Bronchial epithelial cell (primary cell): ENCODE data around the gene ZDHHC19. TPM values are rescaled to one million over a fixed set of nuclear protein-coding genes. Genes with fewer than 3 reads are reported as not detected.
"Not testable (repeated sequence)": the region's sequence is repeated elsewhere in the genome, so short reads cannot be mapped to it uniquely, and the experiment has no call there.

Experiments
- DNase-seq: peaks from one replicate; pipeline ENCODE4 v3.0.0-alpha.2; 2010; ENCODE audit warnings: low read depth
- FAIRE-seq: peaks from 2 replicates; lab custom pipeline; 2011; peaks lifted over from hg19 to GRCh38; lab: Jason Lieb, UNC
- H3K27me3 ChIP-seq: 2 replicates; pipeline ENCODE4 v1.5.1; 2011; ENCODE audit warnings: low read length; ENCODE audit not compliant: control insufficient read depth, insufficient read depth
- H3K36me3 ChIP-seq: 2 replicates; pipeline ENCODE4 v1.5.1; 2011; ENCODE audit warnings: low read length; ENCODE audit not compliant: control insufficient read depth, insufficient read depth
- H3K4me3 ChIP-seq: 2 replicates; pipeline ENCODE4 v1.5.1; 2011; ENCODE audit warnings: mild to moderate bottlenecking, low read depth, low read length, control low read depth
- CTCF ChIP-seq: IDR thresholded peaks from 2 replicates; pipeline ENCODE4 v1.5.1; 2011; ENCODE audit warnings: mild to moderate bottlenecking, moderate library complexity, low read length, control low read depth, inconsistent platforms; ENCODE audit not compliant: insufficient read depth, severe bottlenecking
- total RNA-seq: library from RNA; depleted of rRNA; stranded (reverse); fragments of >200 nt; gene quantifications from 2 replicates; pipeline ENCODE4 v1.2.1, GENCODE V29; 2014

Gene ZDHHC19
- total RNA-seq, 1 donor from 2014 or later, result not detected

DNA sequence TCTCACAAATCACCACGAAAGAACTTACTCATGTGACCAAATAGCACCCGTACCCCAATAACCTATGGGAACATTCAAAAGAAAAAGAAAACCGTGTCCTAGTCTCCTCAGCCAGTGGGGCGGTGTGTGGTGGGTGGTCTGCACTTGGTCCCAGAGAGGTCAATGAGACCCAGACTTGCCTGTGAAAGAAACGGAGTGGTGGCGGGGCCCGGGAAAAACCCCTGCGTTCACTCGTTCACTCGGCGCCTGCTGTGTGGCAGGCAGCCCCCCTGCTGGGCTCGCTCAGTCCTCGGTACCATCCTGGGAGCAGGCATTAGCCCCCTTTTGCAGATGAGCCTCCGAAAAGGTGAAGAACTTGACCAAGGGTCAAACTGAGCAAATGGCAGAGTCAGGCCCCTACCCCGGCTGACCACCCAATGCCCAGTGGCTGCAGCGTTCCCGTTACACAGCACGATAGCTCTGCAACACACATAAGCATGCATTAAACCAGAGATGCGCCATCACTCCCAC is 36.0 kb downstream of the ZDHHC19 start:
- Histone ChIP-seq H3K36me3 (no peaks in the 10 kb centered on the region), H3K27me3 (no peaks in the 10 kb centered on the region), H3K4me3 (no peak overlapping the region)
- FAIRE-seq (no peak), DNase-seq (no peak)
- no peak for TF ChIP-seq CTCF

GRCh38 chr3:196174652-196175051 is 36.5 kb downstream of the ZDHHC19 start:
- FAIRE-seq (no peak), DNase-seq (no peak)
- TF ChIP-seq CTCF, result no peak
- Histone ChIP-seq H3K27me3 (no peaks in the 10 kb centered on the region), H3K36me3 (no peaks in the 10 kb centered on the region), H3K4me3 (no peak overlapping the region)

DNA sequence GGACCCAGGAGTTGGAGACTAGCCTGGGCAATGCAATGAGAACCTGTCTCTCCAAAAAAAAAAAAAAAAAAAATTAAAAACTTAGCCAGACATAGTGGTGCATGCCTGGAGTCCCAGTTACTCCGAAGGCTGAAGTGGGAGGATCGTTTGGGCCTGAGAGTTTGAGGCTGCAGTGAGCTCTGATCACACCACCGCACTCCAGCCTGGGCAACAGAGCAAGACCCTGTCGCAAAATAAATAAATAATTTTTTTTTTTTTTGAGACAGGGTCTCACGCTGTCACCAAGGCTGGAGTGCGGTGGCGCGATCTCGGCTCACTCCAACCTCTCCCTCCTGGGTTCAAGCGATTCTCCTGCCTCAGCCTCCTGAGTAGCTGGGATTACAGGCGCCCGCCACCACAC is 40.9 kb downstream of the ZDHHC19 start:
- H3K36me3 ChIP-seq, FAIRE-seq, DNase-seq, H3K27me3 ChIP-seq, H3K4me3 ChIP-seq: not testable (repeated sequence)

DNA sequence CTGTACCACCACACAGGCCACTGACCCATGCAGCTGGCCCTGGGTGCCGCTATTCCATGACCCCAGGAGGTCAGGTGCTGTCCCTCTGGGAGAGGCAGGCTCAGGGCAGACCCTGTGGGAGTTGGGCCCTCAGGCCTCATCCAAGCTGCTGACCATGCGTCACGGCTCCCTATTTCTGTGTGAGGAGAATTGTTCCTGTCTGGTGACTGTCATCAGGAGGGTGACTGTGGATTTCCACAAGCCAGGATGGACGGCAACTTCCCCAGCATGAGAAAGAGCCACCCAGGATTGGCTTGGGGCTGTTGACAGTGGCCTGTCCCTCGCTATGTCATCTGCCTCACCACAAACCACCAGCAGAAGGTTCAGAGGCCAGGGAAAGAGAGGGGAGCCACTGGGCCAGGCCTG is 41.4 kb downstream of the ZDHHC19 start:
- Histone ChIP-seq H3K27me3 (no peaks in the 10 kb centered on the region), H3K36me3 (no peaks in the 10 kb centered on the region), H3K4me3 (no peak overlapping the region)
- FAIRE-seq (no peak), DNase-seq (no peak)
- no peak for TF ChIP-seq CTCF

- no peaks in the 10 kb centered on the region for H3K27me3 ChIP-seq
- FAIRE-seq, result no peak
- H3K4me3 ChIP-seq, result no peak overlapping the region
- TF ChIP-seq CTCF, result no peak
- no peak for DNase-seq
- no peaks in the 10 kb centered on the region for H3K36me3 ChIP-seq
These were observed 42.3 kb downstream of the ZDHHC19 start for GRCh38 chr3:196168808-196169391.

DNA sequence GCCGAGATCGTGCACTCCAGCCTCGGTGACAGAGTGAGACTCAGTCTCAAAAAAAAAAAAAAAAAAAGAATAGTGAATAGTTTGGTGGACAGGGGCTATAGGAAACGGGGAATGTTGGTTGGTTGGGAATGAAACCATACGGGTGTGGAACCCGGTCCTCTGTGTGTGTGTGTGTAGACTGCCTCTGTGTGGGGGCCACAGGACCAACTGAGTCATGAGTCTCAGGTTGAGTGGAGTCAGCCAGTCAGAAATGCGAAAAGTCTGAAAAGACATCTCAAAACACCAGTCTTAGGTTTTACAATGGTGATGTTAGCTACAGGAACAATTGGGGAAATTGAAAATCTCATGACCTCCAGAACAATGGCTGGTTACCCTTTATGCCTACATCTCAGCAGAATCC is 44.5 kb downstream of the ZDHHC19 start:
- no peak for FAIRE-seq

More for the DNA sequence above, 44.5 kb downstream of the ZDHHC19 start:
- H3K36me3 ChIP-seq, result no peaks in the 10 kb centered on the region
- no peak for TF ChIP-seq CTCF
- H3K4me3 ChIP-seq, result no peak overlapping the region
- no peaks in the 10 kb centered on the region for H3K27me3 ChIP-seq
- no peak for DNase-seq
